Fibroblast of villous mesenchyme (primary cell): Measurements from ENCODE around the gene FGF19. TPM values are rescaled to one million over a fixed set of nuclear protein-coding genes. Genes with fewer than 3 reads are reported as not detected.

ENCODE experiments used
- DNase-seq: peaks from one replicate; pipeline ENCODE4 v3.0.0-alpha.2; 2010; ENCODE audit warnings: low read depth
- H3K4me3 ChIP-seq: 2 replicates; pipeline ENCODE4 v1.5.1; 2011; ENCODE audit warnings: low read depth, mild to moderate bottlenecking, low read length
- CTCF ChIP-seq: IDR thresholded peaks from 2 replicates; pipeline ENCODE4 v1.5.1; 2012; ENCODE audit warnings: low read depth, mild to moderate bottlenecking, low read length; ENCODE audit not compliant: insufficient read depth
- total RNA-seq: library from RNA; depleted of rRNA; stranded (reverse); fragments of >200 nt; gene quantifications from 2 replicates; pipeline ENCODE4 v1.2.3, GENCODE V29; 2012

Gene FGF19
- total RNA-seq, 1 donor = not detected

GRCh38 chr11:69732910-69733309 is 29.1 kb upstream of the FGF19 start:
- no peak overlapping the region for H3K4me3 ChIP-seq
- no peak for TF ChIP-seq CTCF
- no peak for DNase-seq

- DNase-seq = no peak
- TF ChIP-seq CTCF = no peak
- H3K4me3 ChIP-seq = no peak overlapping the region
These were observed 27.3 kb upstream of the FGF19 start for GRCh38 chr11:69731110-69731509.

GRCh38 chr11:69730500-69730899 is 26.7 kb upstream of the FGF19 start:
- no peak for TF ChIP-seq CTCF
- no peak for DNase-seq
- no peak overlapping the region for H3K4me3 ChIP-seq

- no peak for DNase-seq
- TF ChIP-seq CTCF = no peak
- no peak overlapping the region for H3K4me3 ChIP-seq
These were observed 25.4 kb upstream of the FGF19 start for GRCh38 chr11:69729252-69729651.

GRCh38 chr11:69727266-69727665 is 23.4 kb upstream of the FGF19 start:
- TF ChIP-seq CTCF = no peak
- DNase-seq = no peak
- no peak overlapping the region for H3K4me3 ChIP-seq

GRCh38 chr11:69726481-69726880 is 22.7 kb upstream of the FGF19 start:
- no peak overlapping the region for H3K4me3 ChIP-seq
- no peak for TF ChIP-seq CTCF
- no peak for DNase-seq

GRCh38 chr11:69726019-69726418 is 22.2 kb upstream of the FGF19 start:
- H3K4me3 ChIP-seq = no peak overlapping the region
- no peak for DNase-seq
- no peak for TF ChIP-seq CTCF
